ENCODE measurements around the gene CAMP. TPM values are rescaled to one million over a fixed set of nuclear protein-coding genes. Genes with fewer than 3 reads are reported as not detected.

Gene CAMP
- total RNA-seq, 1 experiment from 2014 or later, result not detected

- no peak for TF ChIP-seq CTCF (IDR thresholded peaks at IDR 0.05; ENCODE audit: unreplicated experiment)
- DNase-seq, result no peak
- no peak overlapping the region for H3K4me3 Mint-ChIP-seq (ENCODE audit: low read depth, unreplicated experiment)
- no peaks in the 10 kb centered on the region for H3K36me3 Mint-ChIP-seq (ENCODE audit: insufficient read depth, unreplicated experiment)
- H3K4me1 Mint-ChIP-seq (ENCODE audit: low read depth, unreplicated experiment), result no peaks in the 10 kb centered on the region
- no TSS peak for BruUV-seq (replicated peaks)
- H3K9me3 Mint-ChIP-seq (ENCODE audit: low read depth, unreplicated experiment), result no peaks in the 10 kb centered on the region
- no peak overlapping the region for H3K27ac Mint-ChIP-seq (ENCODE audit: unreplicated experiment)
- H3K27me3 Mint-ChIP-seq (ENCODE audit: unreplicated experiment), result peaks cover 11% of the 10 kb centered on the region
- intact Hi-C loops (cut with micrococcal nuclease; ENCODE audit: unreplicated experiment), result no loop called here
- CTCF ChIA-PET, result no interaction called here
Measured at GRCh38 chr3:48215019-48215418, 8.3 kb upstream of the CAMP start.

GRCh38 chr3:48215466-48215865 is 7.8 kb upstream of the CAMP start:
- no peak overlapping the region for H3K4me3 Mint-ChIP-seq (ENCODE audit: low read depth, unreplicated experiment)
- DNase-seq, result no peak
- H3K4me1 Mint-ChIP-seq (ENCODE audit: low read depth, unreplicated experiment), result no peaks in the 10 kb centered on the region
- TF ChIP-seq CTCF (IDR thresholded peaks at IDR 0.05; ENCODE audit: unreplicated experiment), result no peak
- intact Hi-C loops (cut with micrococcal nuclease; ENCODE audit: unreplicated experiment), result no loop called here
- no peaks in the 10 kb centered on the region for H3K36me3 Mint-ChIP-seq (ENCODE audit: insufficient read depth, unreplicated experiment)
- no peak overlapping the region for H3K27ac Mint-ChIP-seq (ENCODE audit: unreplicated experiment)
- BruUV-seq (replicated peaks), result no TSS peak
- no peaks in the 10 kb centered on the region for H3K9me3 Mint-ChIP-seq (ENCODE audit: low read depth, unreplicated experiment)
- CTCF ChIA-PET, result no interaction called here
- H3K27me3 Mint-ChIP-seq (ENCODE audit: unreplicated experiment), result peaks cover 11% of the 10 kb centered on the region

- no TSS peak for BruUV-seq (replicated peaks)
- TF ChIP-seq CTCF (IDR thresholded peaks at IDR 0.05; ENCODE audit: unreplicated experiment), result no peak
- Mint-ChIP-seq H3K36me3 (ENCODE audit: insufficient read depth, unreplicated experiment) (no peaks in the 10 kb centered on the region), H3K9me3 (ENCODE audit: low read depth, unreplicated experiment) (no peaks in the 10 kb centered on the region), H3K4me1 (ENCODE audit: low read depth, unreplicated experiment) (no peaks in the 10 kb centered on the region), H3K27ac (ENCODE audit: unreplicated experiment) (no peak overlapping the region), H3K27me3 (ENCODE audit: unreplicated experiment) (peaks cover 11% of the 10 kb centered on the region), H3K4me3 (ENCODE audit: low read depth, unreplicated experiment) (no peak overlapping the region)
- intact Hi-C loops (cut with micrococcal nuclease; ENCODE audit: unreplicated experiment), result no loop called here
- DNase-seq, result no peak
- CTCF ChIA-PET, result no interaction called here
Measured at GRCh38 chr3:48215876-48216275, 7.4 kb upstream of the CAMP start.

- intact Hi-C loops (cut with micrococcal nuclease; ENCODE audit: unreplicated experiment), result no loop called here
- CTCF ChIA-PET, result no interaction called here
Measured at GRCh38 chr3:48217449-48217848, 5.8 kb upstream of the CAMP start.

More at GRCh38 chr3:48217449-48217848, 5.8 kb upstream of the CAMP start:
- BruUV-seq (replicated peaks), result no TSS peak
- H3K27ac Mint-ChIP-seq (ENCODE audit: unreplicated experiment), result no peak overlapping the region
- peaks cover 5% of the 10 kb centered on the region for H3K4me1 Mint-ChIP-seq (ENCODE audit: low read depth, unreplicated experiment)
- no peak for TF ChIP-seq CTCF (IDR thresholded peaks at IDR 0.05; ENCODE audit: unreplicated experiment)
- H3K36me3 Mint-ChIP-seq (ENCODE audit: insufficient read depth, unreplicated experiment), result peaks cover 6% of the 10 kb centered on the region
- DNase-seq, result no peak
- no peak overlapping the region for H3K4me3 Mint-ChIP-seq (ENCODE audit: low read depth, unreplicated experiment)
- H3K9me3 Mint-ChIP-seq (ENCODE audit: low read depth, unreplicated experiment), result no peaks in the 10 kb centered on the region
- peaks cover 11% of the 10 kb centered on the region for H3K27me3 Mint-ChIP-seq (ENCODE audit: unreplicated experiment)

All from Calu3 (cell line).